T follicular helper cell (primary cell): ENCODE measurements around the gene P4HB.

Experiments
- DNase-seq: peaks from one replicate; pipeline ENCODE4 v3.0.0-alpha.2; 2020; ENCODE audit warnings: low read depth

The P4HB gene

DNA sequence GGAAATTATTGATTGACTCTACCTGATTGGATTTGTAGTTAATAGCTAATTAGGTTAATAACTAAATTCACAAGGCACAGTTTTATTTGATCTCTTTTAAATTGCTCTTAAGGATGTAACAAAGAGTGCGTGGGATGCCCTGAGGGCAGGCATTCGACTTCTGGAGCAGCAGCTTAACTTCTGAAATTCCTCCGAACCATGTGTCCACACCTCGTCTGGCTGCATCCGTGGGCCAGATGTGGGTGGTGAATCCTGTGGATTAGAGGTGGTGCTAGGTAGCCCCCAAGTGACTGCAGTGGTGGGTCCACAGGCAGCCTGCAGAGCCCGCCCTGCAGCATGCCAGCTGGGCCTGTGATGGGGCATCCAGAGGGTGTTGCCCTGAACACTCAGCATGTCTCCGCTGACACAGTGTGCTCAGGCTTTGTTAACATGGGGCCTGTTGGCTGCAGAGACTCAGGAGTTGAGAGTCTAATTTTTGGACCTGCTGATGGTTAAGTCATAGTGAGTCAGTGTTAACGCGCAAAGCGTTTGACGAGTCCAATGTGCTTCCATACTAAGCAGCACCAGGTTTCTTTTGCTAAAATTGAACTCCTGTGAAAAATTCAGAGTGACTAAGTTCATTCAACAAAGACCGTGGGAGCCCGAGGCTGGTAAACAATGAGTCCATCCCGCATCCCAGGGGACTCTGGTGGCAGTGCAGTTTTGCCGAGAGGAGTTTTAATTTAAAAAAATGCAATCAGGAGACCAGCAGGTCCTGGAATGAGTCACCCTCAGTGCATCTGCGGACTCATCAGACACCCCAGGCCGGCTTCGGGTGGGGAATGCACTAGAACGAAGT, 37.9 kb upstream of the P4HB start:
- no peak for DNase-seq

- no peak for DNase-seq
Observed at GRCh38 chr17:81895400-81895799, 35.1 kb upstream of the P4HB start.

DNA sequence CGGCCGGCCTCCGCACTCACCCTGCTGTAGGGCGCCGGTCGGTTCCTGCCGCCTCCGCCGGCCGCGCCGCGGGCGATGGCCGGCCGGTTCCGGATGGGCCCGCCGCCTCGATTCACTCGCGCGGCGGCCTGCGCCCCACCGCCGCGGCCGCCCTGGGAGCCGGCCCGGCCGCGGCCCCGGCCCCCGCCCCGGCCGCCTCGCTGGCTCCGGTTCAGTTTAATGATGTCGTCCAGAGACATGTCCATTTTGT, 30.9 kb upstream of the P4HB start:
- DNase-seq, result no peak

GRCh38 chr17:81890447-81891302, 30.3 kb upstream of the P4HB start:
- DNase-seq, result no peak

DNA sequence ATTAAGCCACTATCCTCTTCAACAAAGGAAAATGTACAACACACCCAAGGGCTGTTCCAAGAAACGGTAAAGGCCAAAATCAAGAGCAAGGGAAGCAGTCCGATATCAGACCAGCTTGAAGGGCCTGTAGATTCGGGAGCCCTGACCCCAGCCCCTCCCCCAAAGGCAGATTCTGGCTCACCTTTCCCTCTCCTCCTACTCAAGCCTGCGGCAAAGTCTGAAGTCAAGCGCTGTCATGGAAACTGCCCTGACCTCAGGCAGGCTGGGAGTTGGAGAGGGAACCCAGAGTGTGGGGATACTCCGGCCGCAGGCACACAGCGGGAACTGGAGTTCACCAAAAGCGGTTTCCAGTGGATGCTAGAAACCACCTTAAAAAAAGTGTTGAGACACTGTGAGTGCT, 29.3 kb upstream of the P4HB start:
- no peak for DNase-seq

DNA sequence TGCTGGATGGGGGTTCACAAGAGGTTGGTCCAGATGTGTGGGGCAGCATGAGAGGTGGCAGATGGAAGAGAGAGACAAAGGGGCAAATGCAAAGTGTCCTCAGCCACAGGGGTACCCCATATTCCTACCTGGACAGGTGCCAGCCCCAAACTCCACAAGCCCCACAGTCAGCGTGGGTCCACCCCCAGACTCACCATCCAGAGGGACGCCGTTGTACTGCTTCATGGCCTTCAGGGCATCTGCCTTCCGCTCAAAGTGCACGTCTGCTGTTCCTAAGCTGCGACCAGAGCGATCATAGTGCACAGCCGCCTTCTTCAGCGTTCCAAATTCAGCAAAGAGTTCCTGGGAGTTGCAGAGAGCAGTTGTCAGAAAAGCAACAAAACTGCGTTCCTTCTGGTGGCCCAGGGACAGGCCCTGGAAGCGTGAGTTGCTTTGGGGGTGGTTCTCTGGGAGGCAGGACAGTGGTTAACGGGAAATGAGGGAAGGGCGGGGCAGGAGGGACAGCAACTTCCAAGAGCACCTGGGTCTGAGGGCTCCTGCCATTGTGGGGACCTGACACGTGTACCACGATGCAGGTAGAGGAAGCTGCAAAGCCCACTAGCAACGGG, 28.8 kb upstream of the P4HB start:
- DNase-seq, result no peak

GRCh38 chr17:81888105-81888987, 28.0 kb upstream of the P4HB start:
- no peak for DNase-seq

DNA sequence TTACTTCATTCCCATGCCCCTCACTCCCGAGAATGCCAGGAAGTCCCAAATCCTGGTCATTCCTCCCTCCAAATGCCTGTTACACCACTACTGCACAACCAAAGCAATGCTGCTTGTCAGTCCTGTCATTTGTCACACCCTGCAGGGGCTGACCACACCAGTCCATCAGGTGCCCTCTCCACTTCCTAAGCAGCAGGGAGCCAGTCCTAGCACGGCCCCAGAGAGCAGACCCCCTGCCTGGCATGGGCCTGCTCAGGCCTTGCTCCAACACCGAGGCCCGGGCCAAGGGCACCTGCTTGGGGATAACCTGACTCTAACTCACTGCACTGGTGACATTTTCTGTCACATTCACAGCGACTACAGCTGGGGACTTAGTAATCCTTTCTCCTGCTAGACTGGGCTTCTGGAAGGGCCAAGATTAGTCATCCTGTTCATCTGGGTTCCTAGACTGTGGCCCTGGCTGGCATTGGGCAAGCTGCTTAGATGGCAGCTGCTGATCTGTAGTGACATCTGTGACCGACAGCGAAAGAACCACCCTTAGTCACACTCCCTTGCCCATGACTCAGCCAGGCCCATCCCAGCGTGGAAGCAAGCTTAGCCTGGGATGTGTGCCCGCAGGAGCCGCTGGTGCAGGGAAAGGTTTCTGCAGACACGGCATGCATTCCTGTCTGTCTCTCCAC, 25.7 kb upstream of the P4HB start:
- no peak for DNase-seq

GRCh38 chr17:81885454-81885853, 25.1 kb upstream of the P4HB start:
- no peak for DNase-seq

- DNase-seq, result no peak
Observed at GRCh38 chr17:81884968-81885367, 24.6 kb upstream of the P4HB start.

DNA sequence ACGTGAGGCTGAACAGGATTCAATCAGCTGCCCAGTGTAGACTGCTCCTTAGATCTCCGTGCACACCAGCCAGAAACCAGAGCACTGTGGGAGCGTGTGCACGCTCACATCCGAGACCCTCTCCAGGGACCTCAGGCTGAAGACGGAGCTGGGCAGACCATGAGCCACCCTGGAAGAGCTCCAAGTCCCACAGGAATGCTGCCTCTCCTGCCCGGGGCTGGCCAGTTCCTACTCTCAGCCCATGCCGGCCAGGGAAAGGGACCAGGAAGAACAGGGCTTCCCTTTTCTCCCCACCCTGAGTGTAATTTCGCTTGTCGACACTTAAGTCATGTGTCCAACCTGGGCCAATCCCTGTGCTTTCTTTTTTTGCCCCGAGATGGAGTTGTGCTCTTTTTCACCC, 24.2 kb upstream of the P4HB start:
- no peak for DNase-seq

DNA sequence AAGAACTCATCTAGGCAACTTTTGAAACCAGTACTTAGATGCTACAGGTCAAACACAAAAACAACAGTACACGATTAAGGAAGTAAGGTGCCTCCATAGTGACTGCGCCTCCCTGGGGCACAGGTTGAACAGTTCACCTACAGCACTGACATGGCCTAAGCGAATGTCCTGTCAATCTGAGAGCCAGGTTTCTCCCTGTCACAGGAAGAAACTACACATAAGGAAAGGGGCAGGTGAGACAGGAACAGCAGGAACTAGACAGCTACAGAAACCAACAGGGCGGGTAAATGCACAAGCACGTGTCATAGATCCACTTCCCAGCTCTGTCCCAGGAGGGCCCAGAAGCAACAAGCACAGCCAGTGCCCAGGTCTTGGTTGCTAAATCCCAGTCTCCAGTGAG, 18.8 kb upstream of the P4HB start:
- DNase-seq, result no peak

DNA sequence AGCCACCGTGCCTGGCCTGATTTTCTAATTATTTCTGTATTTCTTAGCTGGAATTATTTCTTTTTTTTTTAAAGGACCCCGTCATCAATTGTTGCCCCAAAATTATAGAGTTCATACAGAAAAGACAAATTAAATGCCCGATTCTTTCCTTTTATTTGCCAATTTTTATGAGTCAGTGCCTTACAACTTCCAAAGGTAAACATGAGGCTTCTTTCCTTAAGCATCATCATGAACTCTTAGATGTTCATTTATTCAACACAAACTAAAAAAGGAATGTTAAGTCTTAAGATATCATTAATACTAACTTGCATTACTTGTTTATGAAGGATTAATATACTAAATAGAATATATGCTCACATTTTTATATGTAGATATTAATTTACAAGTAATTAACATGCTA, 18.0 kb upstream of the P4HB start:
- DNase-seq, result no peak

GRCh38 chr17:81877569-81877968, 17.2 kb upstream of the P4HB start:
- no peak for DNase-seq

GRCh38 chr17:81871387-81872230, 11.3 kb upstream of the P4HB start:
- peak; percentile 93 for DNase-seq

DNA sequence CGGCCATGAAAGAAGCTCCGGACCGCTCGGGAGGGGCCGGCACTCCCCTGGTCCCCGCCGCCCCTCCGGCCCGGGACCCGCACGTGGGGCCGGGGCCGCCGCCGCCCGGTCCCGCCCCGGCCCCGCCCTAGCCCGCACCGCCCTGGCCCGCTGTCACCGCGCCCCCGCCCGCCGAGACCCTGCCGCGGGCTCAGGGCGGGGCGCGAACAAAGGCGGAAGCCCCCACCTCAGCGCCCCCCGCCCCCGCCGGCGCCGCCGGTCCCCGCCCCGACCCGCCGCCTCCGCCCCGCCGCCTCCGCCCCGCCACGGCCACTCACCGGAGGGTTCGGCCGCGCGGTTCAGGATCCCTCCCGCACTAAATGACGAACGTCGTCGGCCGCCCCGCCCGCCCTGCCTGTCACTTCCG, 10.6 kb upstream of the P4HB start, which contains the start of gene ARHGDIA:
TSS of gene ARHGDIA (minus strand) at position 357 of the 406 bp plus-strand sequence. CDS start 1,407 bp downstream, outside the sequence.
- no peak for DNase-seq

DNA sequence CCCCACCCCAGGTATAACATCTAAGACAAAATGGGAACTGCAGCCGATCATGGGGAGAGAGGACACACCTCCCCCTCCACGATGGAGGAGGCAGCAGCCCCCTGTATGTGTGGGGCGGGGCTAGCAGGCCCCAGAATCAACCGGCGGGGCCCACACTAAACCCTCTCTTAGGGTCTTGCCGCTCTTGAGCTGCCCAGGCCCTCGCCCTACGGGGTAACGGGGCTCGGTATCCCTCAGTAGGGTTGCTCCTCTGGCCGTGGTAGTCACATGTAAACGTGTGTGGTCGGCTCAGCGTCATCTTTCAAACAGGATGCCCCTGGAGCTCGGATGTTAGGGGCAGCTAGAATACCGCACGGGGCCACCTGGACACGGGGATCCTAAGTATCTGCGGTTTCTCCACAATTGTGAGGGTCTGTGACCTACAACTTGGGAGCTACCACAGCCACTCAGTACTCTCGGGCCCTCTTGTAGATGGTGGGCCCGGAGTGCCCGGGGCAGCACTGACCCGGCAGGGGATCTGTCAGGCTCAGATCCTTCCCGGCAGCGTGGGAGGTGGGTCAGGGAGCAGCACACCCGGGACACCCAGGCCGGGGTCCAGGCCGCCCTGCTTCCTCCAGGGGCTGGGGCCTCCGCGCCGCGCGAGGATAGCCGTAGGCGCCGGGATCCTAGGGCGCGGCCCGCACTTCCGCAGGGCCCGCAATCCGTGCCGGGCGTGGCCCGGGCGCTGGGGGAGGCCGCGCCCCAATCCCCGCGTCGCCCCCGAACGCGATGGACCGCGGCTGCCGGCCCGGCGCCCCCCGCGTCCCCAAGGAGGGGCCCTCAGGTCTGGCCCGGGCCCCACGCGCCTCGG, 10.0 kb upstream of the P4HB start:
- DNase-seq, result no peak

GRCh38 chr17:81869221-81870130, 9.1 kb upstream of the P4HB start:
- no peak for DNase-seq
